Measurements from ENCODE around the gene THSD7A.
"Not testable (repeated sequence)": the region's sequence is repeated elsewhere in the genome, so short reads cannot be mapped to it uniquely, and the experiment has no call there.

Gene THSD7A

DNA sequence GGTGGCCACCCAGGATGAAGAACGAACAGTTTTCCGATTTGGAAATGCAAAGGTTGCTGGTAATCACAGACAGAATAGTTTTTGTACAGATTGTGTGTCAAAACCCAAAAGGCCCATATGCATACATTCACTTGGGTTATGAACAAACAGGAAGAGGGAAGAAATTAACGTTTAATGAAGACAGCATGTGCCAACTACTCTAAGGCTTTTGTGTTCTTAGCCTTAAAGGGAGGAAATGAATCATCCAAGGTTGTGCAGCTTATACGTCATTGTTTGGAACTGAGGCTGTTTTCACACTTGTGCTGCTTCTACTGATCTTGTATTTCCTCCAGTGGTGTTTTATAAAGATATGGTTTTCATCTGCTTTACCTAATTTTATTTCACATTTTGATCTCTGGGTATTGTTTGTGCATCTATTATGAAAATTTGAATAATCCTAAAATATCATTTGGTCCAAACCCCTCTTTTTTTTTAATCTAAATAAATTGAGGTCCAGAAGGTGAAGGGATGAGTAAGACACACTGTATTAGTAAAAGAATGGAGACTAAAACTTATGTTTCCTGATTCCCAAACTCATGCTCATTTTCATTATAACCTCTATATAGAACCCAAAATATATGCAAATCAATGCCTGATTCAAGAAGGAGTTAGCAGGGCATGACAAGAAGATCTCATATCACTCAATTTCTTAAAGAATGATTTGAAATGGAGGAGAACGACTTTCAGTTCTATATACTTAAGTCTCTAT lies 373.1 kb downstream of the THSD7A start:
- peak; percentile 61 for DNase-seq (ENCODE audit: low spot score)

DNA sequence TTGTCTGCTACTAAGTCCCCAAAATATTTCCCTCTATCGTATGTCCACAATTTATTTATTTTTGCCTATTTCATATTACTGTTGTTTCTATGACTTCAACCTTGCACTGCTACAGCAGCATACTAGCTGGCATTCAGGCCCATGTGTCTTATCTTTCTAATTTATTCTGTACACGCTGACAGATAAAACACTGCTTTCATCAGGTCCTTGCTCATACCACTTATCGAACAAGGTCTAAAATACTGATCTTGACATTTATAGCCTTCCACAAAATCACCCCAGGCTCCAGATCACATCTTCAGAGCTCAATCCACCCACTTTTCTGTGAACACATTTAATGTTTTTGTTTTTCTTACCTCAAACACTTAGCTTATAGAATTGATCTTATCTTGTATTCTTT lies 374.6 kb downstream of the THSD7A start:
- DNase-seq (ENCODE audit: low spot score): no peak

DNA sequence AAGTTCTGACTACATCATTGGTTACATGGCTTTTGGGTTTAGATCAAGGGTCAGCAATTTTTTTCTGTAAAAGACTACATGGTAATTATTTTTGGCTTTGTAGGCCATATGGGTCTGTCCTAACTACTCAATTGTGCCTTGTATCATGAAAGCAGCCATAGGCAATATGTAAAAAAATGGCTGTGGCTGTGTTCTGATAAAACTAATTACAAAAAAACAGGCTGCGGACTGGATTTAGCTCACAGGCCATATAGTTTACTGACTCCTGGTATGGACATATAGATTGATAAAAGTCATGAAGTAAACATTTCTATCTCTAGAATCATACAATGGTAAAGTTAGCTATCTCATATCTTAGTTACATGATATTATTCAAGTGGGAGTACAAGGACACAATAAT lies 375.4 kb downstream of the THSD7A start:
- no peak for DNase-seq (ENCODE audit: low spot score)

DNA sequence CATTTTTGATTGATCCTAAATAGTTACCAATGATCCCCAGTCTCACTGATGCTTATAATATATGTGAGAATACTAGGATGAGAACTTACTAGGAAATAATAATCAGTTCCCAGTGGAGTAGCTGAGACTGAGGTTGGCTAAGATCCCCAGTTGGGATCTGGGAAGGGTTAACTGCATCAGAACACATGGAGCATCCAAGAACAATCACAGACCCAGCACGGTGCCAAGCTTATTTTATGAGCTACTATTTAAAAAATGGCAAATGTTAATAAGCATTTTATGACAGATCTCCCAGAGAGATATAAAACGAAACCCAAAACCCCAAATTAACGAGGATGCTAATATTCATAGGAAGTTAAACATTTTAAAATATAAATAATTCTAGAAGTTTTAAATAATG lies 379.5 kb downstream of the THSD7A start:
- no peak for DNase-seq (ENCODE audit: low spot score)

DNA sequence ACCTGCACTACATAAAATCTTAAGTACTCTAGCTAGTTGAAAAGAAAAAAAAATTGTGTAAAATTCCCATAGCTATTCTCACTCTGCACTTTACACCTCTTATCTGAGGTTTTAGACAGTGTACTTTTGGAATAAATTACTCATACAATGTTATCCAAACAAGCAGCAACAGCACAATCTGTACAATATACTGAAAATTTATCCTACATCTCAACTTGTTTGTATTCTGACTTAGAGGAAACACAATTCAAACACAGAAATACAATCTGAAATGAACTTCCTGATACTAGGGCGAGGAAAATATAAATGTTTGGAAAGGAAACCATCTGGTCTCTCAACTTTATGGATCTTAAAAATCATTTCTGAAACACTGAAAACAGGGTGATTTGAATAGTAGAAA lies 381.7 kb downstream of the THSD7A start:
- no peak for DNase-seq (ENCODE audit: low spot score)

DNA sequence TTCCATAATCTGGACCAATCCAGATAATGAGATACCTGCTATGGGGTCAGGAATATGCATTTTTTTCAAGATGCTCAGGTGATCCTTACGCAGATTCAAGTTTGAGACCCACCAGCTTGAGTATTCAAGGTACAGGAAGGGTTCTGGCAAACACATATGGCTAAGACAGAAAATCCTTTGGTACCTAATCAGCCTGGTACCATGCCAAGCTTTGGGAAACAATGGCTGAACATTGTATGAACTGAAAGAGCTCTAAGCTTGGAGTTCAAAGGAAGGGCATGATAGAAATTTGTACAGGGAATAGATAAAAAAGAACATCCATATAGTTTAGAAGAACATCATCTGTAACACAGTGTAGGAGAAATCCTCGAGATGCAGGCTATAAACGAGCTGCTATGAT lies 382.7 kb downstream of the THSD7A start:
- DNase-seq (ENCODE audit: low spot score): no peak

DNA sequence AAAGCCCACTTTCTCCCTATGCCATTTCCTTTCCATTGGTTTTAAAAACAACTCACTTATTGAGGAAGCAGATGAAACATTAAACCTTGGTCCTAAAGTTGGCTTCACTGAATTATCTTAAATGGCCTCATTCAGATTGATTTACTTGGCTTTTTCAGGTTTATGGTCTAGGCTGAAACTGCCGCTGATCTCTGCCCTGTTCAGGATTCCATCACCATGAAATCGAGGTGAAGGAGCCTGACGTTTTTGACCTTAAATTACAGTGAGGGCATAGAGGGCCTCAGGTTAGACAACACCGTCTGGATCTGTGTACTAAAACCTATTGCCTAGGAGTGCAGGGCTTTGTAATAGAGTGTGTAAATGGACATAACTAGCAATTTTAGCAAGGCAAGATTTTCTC lies 383.7 kb downstream of the THSD7A start:
- no peak for DNase-seq (ENCODE audit: low spot score)

DNA sequence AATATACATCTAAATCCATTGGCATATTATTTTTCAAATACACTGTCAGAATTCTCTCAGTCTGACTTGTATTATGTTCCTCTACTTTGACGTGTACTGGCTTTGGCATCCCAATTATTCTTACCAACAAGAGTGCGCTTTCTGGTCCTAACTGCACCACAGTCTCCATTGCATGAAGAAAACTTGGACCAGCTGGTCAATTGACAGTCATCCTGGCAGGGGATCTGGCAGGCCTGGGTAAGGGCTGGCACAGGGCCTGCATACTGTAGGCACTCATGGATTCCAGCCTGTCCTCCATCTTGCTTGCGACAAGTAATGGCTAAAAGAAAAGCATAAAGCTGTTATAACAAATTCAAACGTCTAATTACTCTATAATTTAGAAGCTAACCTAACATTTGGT lies 384.9 kb downstream of the THSD7A start:
- no peak for DNase-seq (ENCODE audit: low spot score)

DNA sequence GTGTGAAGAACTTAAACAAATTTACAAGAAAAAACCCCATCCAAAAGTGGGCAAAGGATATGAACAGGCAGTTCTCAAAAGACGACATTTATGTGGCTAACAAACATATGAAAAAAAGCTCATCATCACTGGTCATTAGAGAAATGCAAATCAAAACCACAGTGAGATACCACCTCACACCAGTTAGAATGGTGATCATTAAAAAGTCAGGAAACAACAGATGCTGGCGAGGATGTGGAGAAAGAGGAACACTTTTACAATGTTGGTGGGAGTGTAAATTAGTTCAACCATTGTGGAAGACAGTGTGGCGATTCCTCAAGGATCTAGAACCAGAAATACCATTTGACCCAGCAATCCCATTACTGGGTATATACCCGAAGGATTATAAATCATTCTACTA lies 388.1 kb downstream of the THSD7A start:
- DNase-seq (ENCODE audit: low spot score): not testable (repeated sequence)

DNA sequence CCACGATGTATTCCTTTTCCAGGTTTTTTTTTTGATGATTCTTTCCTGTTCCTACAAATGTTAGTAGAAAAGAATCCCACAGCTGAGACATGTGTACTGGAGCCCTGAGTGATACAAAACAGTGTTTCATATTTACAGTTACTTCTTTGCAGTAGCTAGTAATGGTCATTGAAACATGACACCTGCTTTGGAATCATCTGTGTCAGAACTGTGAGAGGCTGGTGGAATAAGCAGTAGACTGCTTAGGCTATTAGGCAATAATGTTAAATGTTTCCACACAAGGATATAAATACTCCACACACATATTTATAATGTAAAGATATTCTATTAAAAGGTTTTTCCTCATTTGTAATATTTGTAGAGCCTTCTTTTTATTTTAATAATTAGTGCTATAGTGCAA lies 394.0 kb downstream of the THSD7A start:
- DNase-seq (ENCODE audit: low spot score): no peak

DNA sequence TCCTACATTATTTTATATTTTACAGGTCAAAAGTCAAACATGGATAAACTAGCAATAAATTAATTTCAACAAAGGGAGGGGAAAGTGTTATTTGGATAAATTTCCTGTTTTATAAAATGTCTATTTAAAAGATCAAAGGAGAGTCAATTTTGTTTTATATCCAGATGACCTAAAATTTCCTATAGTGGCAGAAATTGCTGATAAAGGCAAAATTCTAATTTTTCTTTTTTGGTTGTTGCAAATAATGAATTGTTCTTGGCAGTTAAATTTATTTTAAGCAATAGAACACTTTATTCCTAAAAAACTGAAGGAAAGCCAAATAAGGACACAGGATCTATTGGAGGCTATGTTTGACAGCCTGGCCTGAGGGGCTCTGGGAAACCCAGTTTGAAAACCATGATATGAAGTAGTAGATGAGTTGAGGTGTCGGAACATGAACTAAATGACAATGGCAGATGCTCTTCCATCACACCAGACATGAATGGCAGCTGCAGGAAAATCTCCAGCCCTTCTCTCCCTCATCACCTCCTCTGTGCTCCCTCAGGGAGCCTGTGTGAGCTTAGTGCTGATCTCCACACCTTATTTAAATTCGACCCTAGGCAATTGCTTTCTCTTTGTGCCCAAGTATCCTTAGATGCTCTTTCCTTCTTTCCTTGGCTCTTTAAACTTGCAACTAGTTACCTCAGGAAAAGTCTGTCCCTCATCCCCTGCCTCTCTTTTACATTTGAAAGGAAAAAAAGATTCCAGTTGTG lies 395.0 kb downstream of the THSD7A start:
- DNase-seq (ENCODE audit: low spot score): no peak

DNA sequence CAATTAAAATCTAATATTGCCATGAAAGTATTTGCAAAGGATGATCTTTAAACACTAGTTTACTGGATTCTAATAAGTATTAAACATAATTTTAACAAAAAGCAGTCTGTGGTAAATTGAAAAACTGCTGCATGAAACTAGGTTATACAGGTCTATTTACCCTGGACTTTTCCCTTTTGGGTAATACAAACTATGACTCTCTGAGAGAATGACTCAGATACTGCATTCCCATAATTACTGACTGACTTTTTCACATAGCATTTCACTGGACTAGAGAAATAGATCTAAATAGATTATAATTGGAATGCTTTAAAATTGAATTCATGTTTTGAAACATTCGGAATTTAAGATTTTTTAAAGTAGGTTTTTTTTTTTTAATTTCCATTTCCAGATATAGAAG lies 395.7 kb downstream of the THSD7A start:
- no peak for DNase-seq (ENCODE audit: low spot score)

DNA sequence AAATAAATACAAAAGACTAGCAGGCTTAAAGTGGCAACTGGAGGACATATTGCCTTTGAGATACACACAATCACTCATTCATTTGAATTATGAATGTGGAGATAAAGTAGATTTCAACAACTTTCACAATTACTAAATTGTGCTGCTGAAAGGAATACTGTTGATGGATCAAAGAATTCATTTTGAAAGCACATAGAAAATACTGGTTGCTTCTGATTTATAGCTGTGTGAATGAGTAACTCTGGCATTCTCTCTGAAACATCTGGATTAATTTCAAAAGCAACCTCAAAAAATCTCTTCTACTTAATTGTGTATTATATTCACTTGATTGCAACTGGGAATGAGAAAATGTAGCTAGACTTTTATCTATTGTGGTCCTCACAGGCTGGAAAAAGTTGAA lies 397.6 kb downstream of the THSD7A start:
- DNase-seq (ENCODE audit: low spot score): peak; percentile 71

DNA sequence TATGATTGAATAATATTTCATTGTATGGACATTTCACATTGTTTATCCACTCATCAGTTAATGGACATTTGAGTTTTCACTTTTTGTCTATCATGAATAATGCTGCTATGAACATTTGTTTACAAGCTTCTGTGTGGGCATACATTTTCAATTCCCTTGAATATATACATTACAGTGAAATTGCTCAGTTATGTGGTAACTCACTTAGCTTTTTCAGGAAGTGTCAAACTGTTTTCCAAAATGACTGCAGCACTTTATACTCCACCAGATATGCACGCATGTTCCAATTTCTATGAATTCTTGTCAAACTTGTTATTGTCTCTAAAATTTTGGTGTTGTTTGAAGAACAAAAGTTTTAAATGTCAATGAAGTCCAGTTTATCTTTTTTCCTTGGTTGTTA lies 401.2 kb downstream of the THSD7A start:
- no peak for DNase-seq (ENCODE audit: low spot score)

DNA sequence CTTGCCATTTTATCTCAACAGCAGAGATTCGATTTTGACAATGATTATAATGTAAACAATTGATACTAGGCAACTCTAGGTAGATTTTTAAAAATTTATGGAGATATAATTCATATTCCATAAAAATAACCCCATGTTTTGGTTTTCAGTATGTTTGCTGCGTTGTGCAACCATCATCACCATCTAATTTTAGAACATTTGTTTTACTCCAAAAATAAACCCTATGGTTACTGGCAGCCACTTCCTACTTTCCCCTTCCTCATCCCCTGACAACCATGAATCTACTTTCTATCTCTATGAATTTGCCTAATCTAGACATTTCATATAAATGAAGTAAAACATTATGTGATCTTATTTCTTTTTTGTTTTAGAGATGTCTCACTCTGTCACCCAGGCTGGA lies 401.9 kb downstream of the THSD7A start:
- no peak for DNase-seq (ENCODE audit: low spot score)

DNA sequence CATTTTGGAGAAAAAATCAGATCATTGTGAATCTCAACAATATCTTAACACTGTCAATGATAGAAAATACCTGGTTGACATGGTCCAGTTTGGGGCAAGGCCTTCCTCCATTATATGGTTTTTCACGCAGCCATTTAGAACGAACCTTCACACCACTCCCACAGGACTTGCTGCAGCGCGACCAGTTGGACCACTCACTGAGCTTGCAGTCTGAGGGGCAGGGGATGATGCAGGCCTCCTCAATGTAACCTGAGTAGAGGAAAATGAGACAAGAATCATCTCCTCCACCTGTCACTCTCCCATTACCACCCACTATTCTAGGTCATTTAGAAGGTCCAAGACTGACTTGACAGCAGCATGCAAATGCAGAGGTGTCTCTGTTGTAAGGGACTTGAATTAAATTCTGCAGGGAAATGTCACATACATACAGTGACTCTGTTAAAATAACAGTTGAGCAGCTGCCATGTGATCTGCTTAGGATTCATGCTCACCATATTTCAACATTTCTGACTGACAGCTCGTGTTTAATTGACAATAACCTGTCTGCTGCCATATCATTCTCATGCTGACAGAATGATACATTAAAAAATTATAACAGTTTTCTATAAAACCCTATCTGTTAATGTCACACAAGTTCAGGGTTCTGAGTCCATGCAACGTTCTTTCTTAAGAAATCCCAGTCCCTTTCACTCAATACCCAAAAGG lies 403.0 kb downstream of the THSD7A start:
- no peak for DNase-seq (ENCODE audit: low spot score)

DNA sequence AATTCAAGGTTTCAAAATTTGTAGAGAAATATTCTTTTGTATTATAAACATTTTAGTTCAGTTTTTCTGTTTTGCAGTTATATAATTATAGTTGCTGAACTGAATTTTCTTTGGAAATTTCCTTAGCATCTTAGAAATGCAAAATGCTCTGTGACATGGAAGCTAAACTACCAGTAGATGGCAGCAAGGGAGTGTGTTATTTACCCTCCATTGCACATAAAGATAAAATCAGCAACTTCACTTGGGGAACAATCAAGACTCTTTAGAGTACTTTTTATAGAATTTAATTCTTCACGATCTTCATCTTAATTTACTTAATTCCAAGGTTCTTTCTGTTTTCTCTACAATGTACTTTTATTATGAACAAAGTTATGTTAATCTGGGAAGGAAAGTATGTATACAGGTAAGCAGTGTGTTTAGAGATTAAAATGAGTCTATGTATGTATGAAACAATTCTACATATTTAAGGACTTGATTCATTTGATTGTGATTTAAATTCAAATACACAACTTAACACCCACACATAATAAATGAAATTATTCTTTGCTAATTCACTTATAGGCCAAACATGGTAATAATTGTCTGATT lies 404.2 kb downstream of the THSD7A start:
- peak; percentile 72 for DNase-seq (ENCODE audit: low spot score)

DNA sequence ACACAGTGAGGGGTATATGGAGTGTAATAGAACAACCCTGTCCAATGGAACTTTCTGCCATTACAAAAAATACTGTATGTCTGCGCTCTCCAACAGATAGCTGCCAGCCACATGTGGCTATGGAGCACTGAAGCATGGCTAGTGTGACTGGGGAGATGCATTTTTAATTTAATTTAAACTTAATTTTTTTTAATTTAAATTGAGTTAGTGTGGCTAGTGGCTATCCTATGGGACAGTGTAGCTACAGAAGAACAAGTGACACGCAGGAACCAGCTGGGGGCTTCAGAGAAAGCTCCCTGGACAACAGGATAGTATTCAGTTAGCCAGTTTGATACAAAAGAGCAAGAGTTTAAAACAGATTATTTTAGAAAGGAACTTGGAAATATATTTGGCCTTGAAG lies 408.0 kb downstream of the THSD7A start:
- no peak for DNase-seq (ENCODE audit: low spot score)

DNA sequence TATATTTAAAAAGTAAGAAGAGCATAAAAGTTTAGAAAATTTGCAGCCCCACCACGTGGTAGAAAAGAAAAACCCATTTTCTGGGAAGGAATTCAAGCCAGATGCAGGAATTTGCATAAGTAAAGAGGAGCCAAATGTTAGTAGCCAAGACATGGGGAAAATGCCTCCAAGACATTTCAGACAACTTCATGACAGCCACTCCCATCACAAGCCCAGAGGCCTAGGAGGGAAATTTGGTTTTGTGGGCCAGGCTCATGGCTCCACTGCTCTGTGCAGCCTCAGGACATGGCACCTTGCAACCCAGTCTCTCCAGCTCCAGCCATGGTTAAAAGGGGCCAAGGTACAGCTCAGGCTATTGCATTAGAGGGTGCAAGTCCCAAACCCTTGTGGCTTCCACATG lies 411.9 kb downstream of the THSD7A start:
- DNase-seq (ENCODE audit: low spot score): no peak

DNA sequence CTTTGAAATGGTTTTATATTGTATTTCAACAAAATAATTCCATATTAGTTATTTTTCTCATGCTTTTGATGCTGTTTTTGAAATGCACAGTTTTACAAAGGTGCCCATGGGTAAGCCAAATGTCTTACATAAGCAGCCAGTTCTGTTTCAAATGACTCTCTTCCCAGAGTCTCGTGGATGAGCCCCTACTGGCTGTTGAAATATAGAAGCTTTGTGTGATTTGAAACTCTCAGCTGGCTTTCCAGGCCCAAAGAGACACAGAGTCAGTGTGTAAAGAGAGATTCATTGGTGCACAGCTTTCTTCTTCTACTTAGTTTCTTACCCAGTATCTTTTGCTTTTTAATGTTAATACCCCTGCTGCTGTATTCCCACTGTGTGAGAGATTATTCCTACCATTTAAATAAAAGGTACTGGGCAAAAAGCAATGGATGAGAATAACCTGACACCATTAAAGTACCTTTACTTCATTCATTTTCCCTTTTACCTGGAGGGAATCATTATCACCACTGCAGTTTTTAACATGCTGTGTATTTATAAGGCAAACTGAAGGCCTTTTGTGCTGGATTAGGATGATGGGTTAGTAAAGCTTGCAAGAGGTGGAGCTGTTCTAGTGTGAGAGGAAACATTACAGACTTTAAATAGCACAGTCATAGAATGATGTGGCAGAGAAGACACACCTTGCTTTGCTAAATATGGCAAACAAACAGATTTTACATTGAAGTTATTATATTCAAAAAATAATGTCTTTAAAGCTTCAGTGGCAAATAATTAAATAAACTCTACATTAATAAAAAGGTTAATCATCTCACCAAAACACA lies 415.1 kb downstream of the THSD7A start:
- DNase-seq (ENCODE audit: low spot score): no peak

DNA sequence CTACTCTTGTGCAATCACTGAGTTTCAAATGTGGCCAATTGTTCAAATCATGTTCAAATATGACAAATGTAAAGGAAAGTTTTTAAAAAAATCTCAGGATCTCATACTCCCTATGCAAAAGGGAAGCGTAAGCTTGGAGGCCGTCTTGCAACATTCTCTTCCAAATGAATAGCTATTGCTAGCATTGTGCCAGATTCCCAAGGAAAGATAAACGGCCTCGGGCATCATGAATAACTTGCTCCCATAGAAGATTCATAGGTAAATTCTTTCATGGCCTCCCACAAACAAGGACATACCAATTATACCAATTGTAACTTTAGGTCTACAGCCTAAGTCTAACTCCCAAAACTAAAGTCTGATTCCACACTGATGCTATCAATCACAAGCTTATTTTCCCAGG lies 416.9 kb downstream of the THSD7A start:
- no peak for DNase-seq (ENCODE audit: low spot score)

DNA sequence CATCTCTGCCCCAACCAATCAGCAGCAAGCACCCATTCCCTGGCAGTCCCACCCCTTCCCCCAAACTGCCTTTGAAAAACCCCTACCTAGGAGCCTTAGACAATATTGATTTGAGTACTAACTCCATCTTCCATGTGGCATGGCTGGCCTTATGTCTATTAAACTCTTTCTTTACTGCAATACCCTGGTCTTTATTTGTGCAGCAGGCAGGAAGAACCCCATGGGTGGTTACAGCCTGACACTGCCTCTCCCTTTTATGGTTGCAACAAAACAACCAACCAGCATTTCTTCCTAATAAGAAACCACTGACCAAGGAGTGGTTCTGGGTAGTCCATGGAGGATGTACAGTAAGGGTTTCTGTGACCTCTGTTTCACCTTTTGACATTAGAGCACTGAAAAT lies 418.1 kb downstream of the THSD7A start:
- DNase-seq (ENCODE audit: low spot score): no peak
